ENCODE measurements around the gene TXNDC8.

The TXNDC8 gene

GRCh38 chr9:110278080-110278707 lies 59.5 kb downstream of the TXNDC8 start:
- peak; percentile 81 for ATAC-seq (ENCODE audit: low read depth)

GRCh38 chr9:110276781-110277180 lies 60.9 kb downstream of the TXNDC8 start:
- H3K4me3 ChIP-seq (ENCODE audit: severe bottlenecking): no peak overlapping the region
- ATAC-seq (ENCODE audit: low read depth): no peak
- H3K36me3 ChIP-seq (ENCODE audit: low read depth): no peaks in the 10 kb centered on the region
- H3K27ac ChIP-seq (ENCODE audit: poor library complexity, severe bottlenecking): no peak overlapping the region
- H3K9me3 ChIP-seq (ENCODE audit: severe bottlenecking): no peaks in the 10 kb centered on the region
- no peaks in the 10 kb centered on the region for H3K27me3 ChIP-seq (ENCODE audit: insufficient read depth, poor library complexity, severe bottlenecking)
- no peak for DNase-seq (ENCODE audit: low spot score)
- peaks cover 12% of the 10 kb centered on the region for H3K4me1 ChIP-seq (ENCODE audit: insufficient read depth, poor library complexity, severe bottlenecking)
- TF ChIP-seq CTCF (IDR thresholded peaks at IDR 0.05; ENCODE audit: poor library complexity, severe bottlenecking): no peak

More at GRCh38 chr9:110278080-110278707, 59.5 kb downstream of the TXNDC8 start:
- Histone ChIP-seq H3K9me3 (ENCODE audit: severe bottlenecking) (no peaks in the 10 kb centered on the region), H3K36me3 (ENCODE audit: low read depth) (no peaks in the 10 kb centered on the region), H3K4me1 (ENCODE audit: insufficient read depth, poor library complexity, severe bottlenecking) (peaks cover 21% of the 10 kb centered on the region), H3K27ac (ENCODE audit: poor library complexity, severe bottlenecking) (peak overlapping the region; percentile 33), H3K27me3 (ENCODE audit: insufficient read depth, poor library complexity, severe bottlenecking) (no peaks in the 10 kb centered on the region), H3K4me3 (ENCODE audit: severe bottlenecking) (no peak overlapping the region)
- DNase-seq (ENCODE audit: low spot score): no peak
- no peak for TF ChIP-seq CTCF (IDR thresholded peaks at IDR 0.05; ENCODE audit: poor library complexity, severe bottlenecking)

GRCh38 chr9:110270211-110270995 lies 67.3 kb downstream of the TXNDC8 start:
- no peaks in the 10 kb centered on the region for H3K4me1 ChIP-seq (ENCODE audit: insufficient read depth, poor library complexity, severe bottlenecking)
- no peak overlapping the region for H3K4me3 ChIP-seq (ENCODE audit: severe bottlenecking)
- no peaks in the 10 kb centered on the region for H3K9me3 ChIP-seq (ENCODE audit: severe bottlenecking)
- H3K36me3 ChIP-seq (ENCODE audit: low read depth): no peaks in the 10 kb centered on the region
- no peak overlapping the region for H3K27ac ChIP-seq (ENCODE audit: poor library complexity, severe bottlenecking)
- no peak for DNase-seq (ENCODE audit: low spot score)
- no peak for ATAC-seq (ENCODE audit: low read depth)
- no peaks in the 10 kb centered on the region for H3K27me3 ChIP-seq (ENCODE audit: insufficient read depth, poor library complexity, severe bottlenecking)
- no peak for TF ChIP-seq CTCF (IDR thresholded peaks at IDR 0.05; ENCODE audit: poor library complexity, severe bottlenecking)

GRCh38 chr9:110266795-110267194 lies 70.9 kb downstream of the TXNDC8 start:
- Histone ChIP-seq H3K4me1 (ENCODE audit: insufficient read depth, poor library complexity, severe bottlenecking) (no peaks in the 10 kb centered on the region), H3K36me3 (ENCODE audit: low read depth) (no peaks in the 10 kb centered on the region), H3K9me3 (ENCODE audit: severe bottlenecking) (no peaks in the 10 kb centered on the region), H3K27me3 (ENCODE audit: insufficient read depth, poor library complexity, severe bottlenecking) (no peaks in the 10 kb centered on the region), H3K27ac (ENCODE audit: poor library complexity, severe bottlenecking) (no peak overlapping the region), H3K4me3 (ENCODE audit: severe bottlenecking) (no peak overlapping the region)
- DNase-seq (ENCODE audit: low spot score): no peak
- ATAC-seq (ENCODE audit: low read depth): no peak
- no peak for TF ChIP-seq CTCF (IDR thresholded peaks at IDR 0.05; ENCODE audit: poor library complexity, severe bottlenecking)

GRCh38 chr9:110261632-110262031 lies 76.0 kb downstream of the TXNDC8 start:
- no peaks in the 10 kb centered on the region for H3K9me3 ChIP-seq (ENCODE audit: severe bottlenecking)
- H3K27me3 ChIP-seq (ENCODE audit: insufficient read depth, poor library complexity, severe bottlenecking): no peaks in the 10 kb centered on the region
- no peak overlapping the region for H3K27ac ChIP-seq (ENCODE audit: poor library complexity, severe bottlenecking)
- H3K36me3 ChIP-seq (ENCODE audit: low read depth): no peaks in the 10 kb centered on the region
- H3K4me1 ChIP-seq (ENCODE audit: insufficient read depth, poor library complexity, severe bottlenecking): peaks cover 3% of the 10 kb centered on the region
- TF ChIP-seq CTCF (IDR thresholded peaks at IDR 0.05; ENCODE audit: poor library complexity, severe bottlenecking): no peak
- ATAC-seq (ENCODE audit: low read depth) (no peak), DNase-seq (ENCODE audit: low spot score) (no peak)
- H3K4me3 ChIP-seq (ENCODE audit: severe bottlenecking): no peak overlapping the region
